GM10248 (cell line): ENCODE results near the gene SDR42E2.
"Not testable (repeated sequence)": the region's sequence is repeated elsewhere in the genome, so short reads cannot be mapped to it uniquely, and the experiment has no call there.

ENCODE experiments used
- CTCF ChIA-PET: fragments of 300-600 bp; sonication (Branson Sonifier 250); formaldehyde crosslinking; extraction: SDS; loops from one replicate; lab custom pipeline; 2021; ENCODE audit warnings: antibody characterized with exemption; lab: Yijun Ruan, JAX
- POLR2A ChIA-PET: fragments of 350-650 bp; sonication (Branson Sonifier 250); formaldehyde crosslinking; extraction: SDS; loops from one replicate; lab custom pipeline; 2020; ENCODE audit warnings: antibody characterized with exemption; lab: Yijun Ruan, JAX
- DNase-seq: peaks from one replicate; pipeline ENCODE4 v3.0.0; 2012; ENCODE audit errors: extremely low spot score
- TF ChIP-seq, protein P1 (sequence below): IDR thresholded peaks from 2 replicates; pipeline ENCODE4 v1.5.1; 2012; ENCODE audit warnings: mild to moderate bottlenecking, low read depth; ENCODE audit errors: extremely low read depth, missing control alignments, control extremely low read depth

Gene SDR42E2

DNA sequence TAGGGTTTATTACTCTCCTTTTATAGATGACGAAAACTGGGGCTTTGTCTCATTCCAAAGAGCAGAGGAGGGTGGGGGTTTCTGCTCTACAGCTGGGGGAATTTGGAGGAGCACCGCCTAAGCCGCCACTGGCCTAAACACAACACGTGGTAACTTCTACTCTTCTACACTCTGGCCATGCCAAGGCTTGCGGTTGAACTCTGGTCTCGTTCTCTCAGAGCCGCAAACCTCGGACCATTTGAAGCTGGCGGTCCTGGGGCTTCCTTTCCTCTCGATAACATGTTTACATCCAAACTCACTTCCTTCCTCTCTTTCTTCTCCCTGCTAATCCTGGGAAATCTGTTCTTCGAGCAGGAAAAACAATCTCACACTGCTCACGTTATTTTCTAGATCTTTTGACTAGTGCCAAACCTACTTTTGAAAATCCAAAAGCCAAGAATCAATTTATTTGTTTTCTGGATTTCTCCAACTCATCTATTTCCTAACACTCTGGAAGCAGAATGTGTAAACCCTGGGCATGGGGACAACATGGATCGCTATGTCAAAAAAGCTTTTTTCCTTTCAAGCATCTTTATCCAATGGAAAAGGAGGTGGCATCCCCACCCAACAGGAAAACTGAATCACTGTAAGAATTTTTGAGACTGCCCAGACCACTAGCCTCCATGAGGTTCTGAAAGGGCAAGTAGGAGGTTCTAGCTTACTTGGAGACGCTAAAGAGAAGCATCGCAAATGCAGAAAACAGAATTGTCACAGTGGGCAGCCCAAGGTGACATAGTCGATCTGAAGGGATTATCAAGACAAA, 30.2 kb downstream of the SDR42E2 start:
- CTCF ChIA-PET: interaction anchor here (1.0 to 8.8 kb wide), 7 partner anchors 13 to 192 kb away, joined by 3 to 85 read pairs (median 4); partner anchors contain the start of genes EEF2K and POLR3E
- peak; percentile 60 for DNase-seq
- POLR2A ChIA-PET: no interaction called here
- TF ChIP-seq, protein P1, sequence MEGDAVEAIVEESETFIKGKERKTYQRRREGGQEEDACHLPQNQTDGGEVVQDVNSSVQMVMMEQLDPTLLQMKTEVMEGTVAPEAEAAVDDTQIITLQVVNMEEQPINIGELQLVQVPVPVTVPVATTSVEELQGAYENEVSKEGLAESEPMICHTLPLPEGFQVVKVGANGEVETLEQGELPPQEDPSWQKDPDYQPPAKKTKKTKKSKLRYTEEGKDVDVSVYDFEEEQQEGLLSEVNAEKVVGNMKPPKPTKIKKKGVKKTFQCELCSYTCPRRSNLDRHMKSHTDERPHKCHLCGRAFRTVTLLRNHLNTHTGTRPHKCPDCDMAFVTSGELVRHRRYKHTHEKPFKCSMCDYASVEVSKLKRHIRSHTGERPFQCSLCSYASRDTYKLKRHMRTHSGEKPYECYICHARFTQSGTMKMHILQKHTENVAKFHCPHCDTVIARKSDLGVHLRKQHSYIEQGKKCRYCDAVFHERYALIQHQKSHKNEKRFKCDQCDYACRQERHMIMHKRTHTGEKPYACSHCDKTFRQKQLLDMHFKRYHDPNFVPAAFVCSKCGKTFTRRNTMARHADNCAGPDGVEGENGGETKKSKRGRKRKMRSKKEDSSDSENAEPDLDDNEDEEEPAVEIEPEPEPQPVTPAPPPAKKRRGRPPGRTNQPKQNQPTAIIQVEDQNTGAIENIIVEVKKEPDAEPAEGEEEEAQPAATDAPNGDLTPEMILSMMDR: no peak

DNA sequence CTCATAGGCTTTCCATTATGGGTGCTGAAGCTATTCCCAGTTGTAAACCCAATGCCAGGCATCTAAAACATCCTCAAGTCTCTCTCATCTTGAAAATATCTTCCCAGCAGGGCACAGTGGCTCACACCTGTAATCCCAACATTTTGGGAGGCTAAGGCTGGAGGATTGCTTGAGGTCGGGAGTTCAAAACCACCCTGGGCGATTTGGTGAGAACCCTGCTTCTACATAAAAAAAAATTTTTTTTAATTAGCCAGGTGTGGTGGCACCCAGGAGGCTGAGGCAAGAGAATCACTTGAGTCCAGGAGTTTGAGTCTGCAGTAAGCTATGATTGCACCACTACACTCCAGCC, 30.7 kb downstream of the SDR42E2 start:
- POLR2A ChIA-PET: no interaction called here

DNA sequence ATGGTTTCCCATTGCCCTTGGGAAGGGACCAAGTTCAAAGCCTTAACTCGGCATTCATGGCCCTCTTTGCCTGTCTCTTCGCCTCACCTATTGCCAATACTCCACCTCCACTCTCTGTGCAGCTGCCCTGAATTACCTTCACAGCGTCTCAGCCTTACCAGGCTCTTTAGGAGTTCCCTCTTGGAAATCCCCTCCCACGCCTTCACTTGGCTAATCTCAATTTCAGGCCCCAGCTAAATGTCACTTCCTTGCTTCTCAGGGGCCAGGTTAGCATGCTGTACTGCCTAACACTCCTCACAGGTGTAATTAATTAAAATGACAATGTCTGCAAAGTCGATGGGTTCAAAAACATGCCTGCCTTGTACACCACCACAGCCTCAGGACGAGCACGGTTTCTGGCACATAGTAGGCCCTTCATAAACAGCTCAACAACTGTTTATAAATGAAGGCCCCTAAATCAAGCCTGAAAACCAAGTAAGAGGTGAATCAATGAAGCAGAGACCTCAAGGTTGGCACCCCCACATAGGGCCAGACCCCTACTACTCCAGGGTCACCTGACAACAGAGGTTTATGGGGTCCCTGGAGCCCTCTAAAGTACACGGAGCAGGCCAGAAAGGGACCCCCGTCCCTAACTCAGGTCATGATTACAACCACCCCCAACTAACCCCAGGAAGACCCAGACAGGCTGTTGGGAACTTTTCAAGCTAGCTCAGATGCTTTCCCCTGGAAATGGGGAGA, 32.6 kb downstream of the SDR42E2 start:
- TF ChIP-seq, protein P1: no peak
- no peak for DNase-seq
- ChIA-PET CTCF (interaction anchor here (1.2 to 8.8 kb wide), 6 partner anchors 10 to 111 kb away, joined by 3 to 85 read pairs (median 17); partner anchors contain the start of genes EEF2K and POLR3E), POLR2A (no interaction called here)

More for the DNA sequence above, 30.7 kb downstream of the SDR42E2 start:
- CTCF ChIA-PET: interaction anchor here (1.0 to 8.8 kb wide), 5 partner anchors 12 to 115 kb away, joined by 3 to 85 read pairs (median 5); partner anchors contain the start of genes EEF2K and POLR3E
- DNase-seq: no peak
- TF ChIP-seq, protein P1: no peak

DNA sequence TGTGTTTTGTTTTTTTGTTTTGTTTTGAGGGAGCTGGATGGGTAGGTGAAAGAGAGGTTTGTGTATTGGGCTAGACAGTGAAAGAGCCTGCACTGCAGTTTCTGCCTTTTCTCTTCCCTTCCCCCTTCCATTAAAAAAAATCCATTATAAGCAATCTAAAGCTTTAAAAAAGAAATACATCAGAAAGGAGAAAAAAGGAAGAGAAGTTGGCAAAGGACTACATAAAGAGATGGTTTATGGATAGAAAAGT, 33.1 kb downstream of the SDR42E2 start:
- POLR2A ChIA-PET: no interaction called here

DNA sequence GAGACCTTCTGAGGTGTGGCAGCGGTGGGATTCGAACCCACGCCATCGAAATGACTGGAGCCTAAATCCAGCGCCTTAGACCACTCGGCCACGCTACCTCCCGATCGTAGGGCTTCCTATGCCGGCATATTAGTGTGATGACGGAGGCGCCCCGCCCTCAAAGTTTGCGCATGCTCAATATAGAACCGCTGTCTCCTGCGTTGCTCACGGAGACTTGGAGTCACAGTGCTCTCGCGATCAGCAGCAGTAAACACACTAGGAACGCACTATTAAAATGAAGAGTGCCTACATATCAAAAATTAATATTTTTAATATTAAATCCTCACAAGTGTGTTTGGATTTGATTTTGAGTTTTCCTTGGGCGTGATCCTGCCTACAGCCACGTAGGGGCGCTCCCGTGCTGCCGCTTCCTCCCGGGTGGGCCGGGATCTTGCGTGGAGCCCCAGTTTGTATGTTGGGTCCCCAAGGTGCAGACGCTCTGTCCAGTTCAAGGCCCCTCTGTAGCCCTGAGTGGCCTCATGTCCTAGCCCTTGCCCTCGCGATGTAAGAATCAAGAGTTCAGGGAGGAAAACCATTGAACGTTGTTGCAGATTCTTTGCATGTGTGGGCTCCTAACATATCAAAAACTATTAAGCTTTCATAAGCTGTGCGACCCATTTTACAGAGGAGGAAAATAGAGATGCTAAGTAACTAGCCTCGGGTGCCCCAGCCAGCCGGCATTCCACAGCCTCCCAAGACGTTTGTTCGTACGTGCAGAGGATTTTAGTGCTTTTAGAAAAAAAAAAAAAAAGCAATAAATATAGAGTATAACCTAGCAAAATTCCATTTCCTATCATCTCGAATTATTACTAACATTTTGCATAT, 33.6 kb downstream of the SDR42E2 start:
- TF ChIP-seq, protein P1: peak; percentile 84
- ChIA-PET CTCF (interaction anchor here (0.6 to 8.8 kb wide), 9 partner anchors 9 to 123 kb away, joined by 3 to 85 read pairs (median 5); partner anchors contain the start of genes EEF2K and POLR3E), POLR2A (no interaction called here)
- peak; percentile 74 for DNase-seq

More for the DNA sequence above, 33.1 kb downstream of the SDR42E2 start:
- TF ChIP-seq, protein P1: no peak
- CTCF ChIA-PET: interaction anchor here (1.2 to 8.8 kb wide), 6 partner anchors 10 to 110 kb away, joined by 3 to 85 read pairs (median 17); partner anchors contain the start of genes EEF2K and POLR3E
- no peak for DNase-seq

DNA sequence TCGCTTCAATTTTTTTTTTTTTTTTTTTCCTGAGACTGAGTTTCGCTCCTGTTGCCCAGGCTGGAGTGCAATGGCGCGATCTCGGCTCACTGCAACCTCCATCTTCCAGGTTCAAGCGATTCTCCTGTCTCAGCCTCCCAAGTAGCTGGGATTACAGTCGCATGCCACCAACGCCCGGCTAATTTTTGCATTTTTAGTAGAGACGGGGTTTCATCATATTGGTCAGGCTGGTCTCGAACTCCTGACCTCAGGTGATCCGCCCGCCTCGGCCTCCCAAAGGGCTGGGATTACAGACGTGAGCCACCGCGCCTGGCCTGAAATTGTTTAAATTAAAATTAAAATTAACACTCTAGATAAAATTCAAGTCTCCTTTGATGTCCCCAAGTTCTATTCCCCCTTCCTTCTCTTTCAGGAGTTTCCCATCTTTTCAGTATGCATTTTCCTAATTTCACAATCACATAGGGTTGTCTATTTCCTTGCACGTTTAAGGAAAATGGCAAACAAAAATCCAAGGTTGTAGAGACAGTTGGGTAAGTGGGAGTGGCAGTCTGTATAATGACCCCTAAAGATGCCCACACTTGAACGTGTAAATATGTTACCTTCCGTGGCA, 34.4 kb downstream of the SDR42E2 start:
- CTCF ChIA-PET: interaction anchor here (0.6 to 8.8 kb wide), 7 partner anchors 8 to 122 kb away, joined by 3 to 85 read pairs (median 6); partner anchors contain the start of genes EEF2K and POLR3E
- DNase-seq, POLR2A ChIA-PET: not testable (repeated sequence)
